Brain microvascular endothelial cell (primary cell): ENCODE data around the gene PLPP6.

ENCODE experiments used
- DNase-seq: peaks from one replicate; pipeline ENCODE4 v3.0.0-alpha.2; 2020
- H3K27ac ChIP-seq: fragments of 250-450 bp; sonication (Bioruptor Pico); 2 replicates; pipeline ENCODE4 v1.5.1; 2020; ENCODE audit warnings: mild to moderate bottlenecking, moderate library complexity
- H3K27me3 ChIP-seq: fragments of 250-450 bp; sonication (Bioruptor Pico); replicated peaks from 2 replicates; pipeline ENCODE4 v1.5.1; 2020; ENCODE audit warnings: mild to moderate bottlenecking
- H3K36me3 ChIP-seq: fragments of 250-450 bp; sonication (Bioruptor Pico); replicated peaks from 2 replicates; pipeline ENCODE4 v1.5.1; 2020; ENCODE audit warnings: mild to moderate bottlenecking
- H3K4me3 ChIP-seq: 2 replicates; pipeline ENCODE4 v1.5.1; 2011; ENCODE audit warnings: low read depth, mild to moderate bottlenecking, control low read depth, low read length, moderate library complexity
- CTCF ChIP-seq: IDR thresholded peaks from 2 replicates; pipeline ENCODE4 v1.5.1; 2011; ENCODE audit warnings: low read depth, mild to moderate bottlenecking, moderate library complexity, low read length, control low read depth, inconsistent platforms; ENCODE audit errors: missing control alignments
- in situ Hi-C: cut with HindIII; loops from 2 replicates; pipeline ENCODE4 v1.10.0; 2017; ENCODE audit warnings: low sequenced_read_pairs, low pct_ligation_motif_present

Gene PLPP6

GRCh38 chr9:4680173-4680525, 18.1 kb downstream of the PLPP6 start:
- Histone ChIP-seq H3K4me3 (peak overlapping the region; percentile 88), H3K27me3 (no peaks in the 10 kb centered on the region), H3K27ac (peak overlapping the region; percentile 93), H3K36me3 (peaks cover 4% of the 10 kb centered on the region)
- TF ChIP-seq CTCF = no peak
- DNase-seq = no peak
- in situ Hi-C loops = no loop called here

GRCh38 chr9:4680750-4681149, 18.7 kb downstream of the PLPP6 start:
- TF ChIP-seq CTCF = no peak
- H3K27me3 ChIP-seq = no peaks in the 10 kb centered on the region
- in situ Hi-C loops = no loop called here
- DNase-seq = no peak
- H3K36me3 ChIP-seq = peaks cover 5% of the 10 kb centered on the region
- peak overlapping the region; percentile 88 for H3K4me3 ChIP-seq
- peak overlapping the region; percentile 93 for H3K27ac ChIP-seq

GRCh38 chr9:4684820-4685219, 22.7 kb downstream of the PLPP6 start:
- TF ChIP-seq CTCF = no peak
- Histone ChIP-seq H3K27ac (no peak overlapping the region), H3K4me3 (no peak overlapping the region), H3K27me3 (no peaks in the 10 kb centered on the region), H3K36me3 (peaks cover 8% of the 10 kb centered on the region)
- DNase-seq = no peak
- in situ Hi-C loops = no loop called here

GRCh38 chr9:4686112-4686511, 24.0 kb downstream of the PLPP6 start:
- in situ Hi-C loops = no loop called here
- Histone ChIP-seq H3K27me3 (no peaks in the 10 kb centered on the region), H3K4me3 (no peak overlapping the region), H3K36me3 (peaks cover 8% of the 10 kb centered on the region), H3K27ac (no peak overlapping the region)
- DNase-seq = no peak
- no peak for TF ChIP-seq CTCF

- H3K36me3 ChIP-seq = peaks cover 8% of the 10 kb centered on the region
- in situ Hi-C loops = no loop called here
- H3K27ac ChIP-seq = no peak overlapping the region
- H3K27me3 ChIP-seq = no peaks in the 10 kb centered on the region
- H3K4me3 ChIP-seq = no peak overlapping the region
- TF ChIP-seq CTCF = no peak
- DNase-seq = no peak
Measured at GRCh38 chr9:4686584-4686983, 24.5 kb downstream of the PLPP6 start.

GRCh38 chr9:4689021-4689420, 26.9 kb downstream of the PLPP6 start:
- TF ChIP-seq CTCF = no peak
- in situ Hi-C loops = no loop called here
- no peak overlapping the region for H3K27ac ChIP-seq
- no peak overlapping the region for H3K4me3 ChIP-seq
- DNase-seq = no peak
- H3K27me3 ChIP-seq = no peaks in the 10 kb centered on the region
- peaks cover 9% of the 10 kb centered on the region for H3K36me3 ChIP-seq
